Panc1 (cell line): Measurements from ENCODE around the gene NDUFB6. TPM values are rescaled to one million over a fixed set of nuclear protein-coding genes. Genes with fewer than 3 reads are reported as not detected.

ENCODE experiments used
- ATAC-seq: fragments of 200-7000 bp; cut with Tn5 transposase; 2 replicates; pipeline ENCODE4 v1.9.1; 2020; ENCODE audit warnings: mild to moderate bottlenecking, moderate library complexity
- BruUV-seq: library from RNA; stranded (reverse); fragments of 400-500 nt; replicated peaks from 2 replicates; lab custom pipeline; 2021; lab: Mats Ljungman, UMichigan
- CTCF ChIA-PET: fragments of 300-600 bp; sonication (Branson Sonifier 250); formaldehyde crosslinking; loops from one replicate; lab custom pipeline; 2022; ENCODE audit warnings: antibody characterized with exemption; lab: Charles Lee
- POLR2A ChIA-PET: fragments of 300-600 bp; sonication (Branson Sonifier 250); formaldehyde crosslinking; loops from one replicate; lab custom pipeline; 2022; ENCODE audit warnings: antibody characterized with exemption; lab: Charles Lee
- DNase-seq: peaks from one replicate; pipeline ENCODE4 v3.0.0-alpha.2; 2010; ENCODE audit warnings: low read depth, low spot score
- H3K27ac ChIP-seq: 2 replicates; pipeline ENCODE4 v1.5.1; 2011; ENCODE audit warnings: mild to moderate bottlenecking, low read length, inconsistent platforms
- H3K27me3 ChIP-seq: fragments of 200-500 bp; sonication (Bioruptor generic); 2 replicates; pipeline ENCODE4 v1.6.0; 2014; ENCODE audit warnings: low read length, inconsistent platforms; ENCODE audit not compliant: control insufficient read depth, insufficient read depth
- H3K36me3 ChIP-seq: fragments of 200-500 bp; sonication (Bioruptor generic); 2 replicates; pipeline ENCODE4 v1.5.1; 2014; ENCODE audit warnings: inconsistent platforms, mild to moderate bottlenecking, low read length, moderate library complexity; ENCODE audit not compliant: control insufficient read depth, insufficient read depth
- H3K4me1 ChIP-seq: 2 replicates; pipeline ENCODE4 v1.5.1; 2011; ENCODE audit warnings: inconsistent platforms, mild to moderate bottlenecking, low read length, moderate library complexity; ENCODE audit not compliant: control insufficient read depth, insufficient read depth
- H3K4me3 ChIP-seq, 2 experiments: 2 replicates each; pipeline ENCODE4 v1.5.1; 2011 to 2012; ENCODE audit warnings: low read depth in 2 of 2, low read length in 2 of 2, mild to moderate bottlenecking in 2 of 2, inconsistent platforms in 1 of 2, moderate library complexity in 1 of 2
- H3K9me3 ChIP-seq: fragments of 200-500 bp; sonication (Bioruptor generic); 2 replicates; pipeline ENCODE4 v1.5.1; 2014; ENCODE audit warnings: low read depth, mild to moderate bottlenecking, inconsistent platforms, low read length, moderate library complexity; ENCODE audit not compliant: control insufficient read depth, insufficient read depth
- POLR2AphosphoS5 ChIP-seq: IDR thresholded peaks from 2 replicates; pipeline ENCODE4 v1.6.1; 2012; ENCODE audit warnings: mild to moderate bottlenecking, low read depth, low read length, moderate library complexity
- REST ChIP-seq, 2 experiments: IDR thresholded peaks; 2 replicates each; pipeline ENCODE4 v1.6.1; 2011 to 2012; ENCODE audit warnings: low read depth in 2 of 2, control low read depth in 1 of 2, low read length in 1 of 2, mild to moderate bottlenecking in 1 of 2, moderate library complexity in 1 of 2; ENCODE audit not compliant: insufficient read depth in 1 of 2
- SIN3A ChIP-seq: IDR thresholded peaks from 2 replicates; pipeline ENCODE4 v1.6.1; 2012; ENCODE audit warnings: low read depth, mild to moderate bottlenecking, low read length, moderate library complexity, borderline replicate concordance; ENCODE audit not compliant: insufficient read depth
- TCF7L2 ChIP-seq: IDR thresholded peaks from 2 replicates; pipeline ENCODE4 v1.6.1; 2011; ENCODE audit warnings: mild to moderate bottlenecking, low read depth, low read length, inconsistent platforms
- in situ Hi-C: cut with HindIII; loops from 2 replicates; pipeline ENCODE4 v1.10.0; 2016; ENCODE audit warnings: low sequenced_read_pairs, low pct_unique_long_range_greater_than_20kb
- intact Hi-C: fragments of 100-400 bp; cut with micrococcal nuclease; formaldehyde crosslinking; loops from one replicate; pipeline ENCODE4 v1.10.0; 2022; ENCODE audit not compliant: unreplicated experiment
- total RNA-seq: library from RNA; stranded (reverse); gene quantifications from one replicate; pipeline ENCODE4 v1.2.1, GENCODE V29; 2021; ENCODE audit not compliant: unreplicated experiment
- TF ChIP-seq, protein P1 (sequence below): fragments of 450-650 bp; IDR thresholded peaks from 2 replicates; pipeline ENCODE4 v1.5.1; 2017; ENCODE audit warnings: mild to moderate bottlenecking

NDUFB6 gene
- total RNA-seq, 1 experiment from 2014 or later: 85.3 TPM

DNA sequence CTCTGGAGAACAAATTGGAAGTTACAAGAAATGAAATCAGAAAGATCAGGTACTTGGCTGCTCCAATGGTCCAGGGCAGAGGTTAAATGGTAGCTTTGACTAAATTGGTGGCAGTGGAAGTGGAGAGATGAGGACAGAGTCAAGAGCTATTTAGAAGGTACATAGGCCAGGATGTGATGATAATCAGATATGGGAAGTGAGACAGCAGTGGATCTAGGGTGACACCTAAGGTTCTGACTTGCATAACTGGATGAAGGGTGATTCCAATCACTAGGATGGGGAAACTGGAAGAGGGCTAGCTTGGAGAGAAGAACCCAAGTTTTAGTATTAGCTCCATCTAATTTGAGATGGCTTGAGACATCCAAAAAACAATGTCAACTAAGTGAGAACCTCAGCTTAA, 24.0 kb upstream of the NDUFB6 start:
- Histone ChIP-seq H3K27me3 (no peaks in the 10 kb centered on the region; the same call in 1 of the 2 replicates), H3K4me3 (no peak overlapping the region), H3K9me3 (no peaks in the 10 kb centered on the region), H3K36me3 (no peaks in the 10 kb centered on the region), H3K4me1 (no peaks in the 10 kb centered on the region), H3K27ac (no peak overlapping the region)
- ATAC-seq (no peak), DNase-seq (no peak)
- POLR2A ChIA-PET: interaction anchor here (0.7 kb wide), 1 partner anchor 13 kb away, joined by 8 read pairs; no protein-coding TSS in a partner anchor
- intact Hi-C loops (loop anchor here (10.0 kb wide), 1 partner anchor 108 kb away; no protein-coding TSS in a partner anchor), in situ Hi-C loops (no loop called here)
- no peak for TF ChIP-seq TCF7L2
- TF ChIP-seq POLR2AphosphoS5: no peak
- TF ChIP-seq, protein P1, sequence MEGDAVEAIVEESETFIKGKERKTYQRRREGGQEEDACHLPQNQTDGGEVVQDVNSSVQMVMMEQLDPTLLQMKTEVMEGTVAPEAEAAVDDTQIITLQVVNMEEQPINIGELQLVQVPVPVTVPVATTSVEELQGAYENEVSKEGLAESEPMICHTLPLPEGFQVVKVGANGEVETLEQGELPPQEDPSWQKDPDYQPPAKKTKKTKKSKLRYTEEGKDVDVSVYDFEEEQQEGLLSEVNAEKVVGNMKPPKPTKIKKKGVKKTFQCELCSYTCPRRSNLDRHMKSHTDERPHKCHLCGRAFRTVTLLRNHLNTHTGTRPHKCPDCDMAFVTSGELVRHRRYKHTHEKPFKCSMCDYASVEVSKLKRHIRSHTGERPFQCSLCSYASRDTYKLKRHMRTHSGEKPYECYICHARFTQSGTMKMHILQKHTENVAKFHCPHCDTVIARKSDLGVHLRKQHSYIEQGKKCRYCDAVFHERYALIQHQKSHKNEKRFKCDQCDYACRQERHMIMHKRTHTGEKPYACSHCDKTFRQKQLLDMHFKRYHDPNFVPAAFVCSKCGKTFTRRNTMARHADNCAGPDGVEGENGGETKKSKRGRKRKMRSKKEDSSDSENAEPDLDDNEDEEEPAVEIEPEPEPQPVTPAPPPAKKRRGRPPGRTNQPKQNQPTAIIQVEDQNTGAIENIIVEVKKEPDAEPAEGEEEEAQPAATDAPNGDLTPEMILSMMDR: no peak
- no peak for TF ChIP-seq REST (IDR thresholded peaks at IDR 0.05; ENCODE audit: insufficient read depth in 1 of 2, low read depth in 2 of 2, low read length in 1 of 2)
- no peak for TF ChIP-seq SIN3A
- CTCF ChIA-PET: no interaction called here
- no TSS peak for BruUV-seq

GRCh38 chr9:32596096-32596865, 23.3 kb upstream of the NDUFB6 start:
- intact Hi-C loops (loop anchor here (10.0 kb wide), 1 partner anchor 109 kb away; no protein-coding TSS in a partner anchor), in situ Hi-C loops (no loop called here)
- BruUV-seq: no TSS peak
- H3K27ac ChIP-seq: no peak overlapping the region
- H3K36me3 ChIP-seq: no peaks in the 10 kb centered on the region
- no peaks in the 10 kb centered on the region for H3K4me1 ChIP-seq
- ChIA-PET CTCF (no interaction called here), POLR2A (no interaction called here)
- no peaks in the 10 kb centered on the region; the same call in 1 of the 2 replicates for H3K27me3 ChIP-seq
- ATAC-seq (no peak), DNase-seq (no peak)
- no peaks in the 10 kb centered on the region for H3K9me3 ChIP-seq
- TF ChIP-seq SIN3A (no peak), REST (IDR thresholded peaks at IDR 0.05; ENCODE audit: insufficient read depth in 1 of 2, low read depth in 2 of 2, low read length in 1 of 2) (no peak), POLR2AphosphoS5 (no peak), TCF7L2 (no peak)
- TF ChIP-seq, protein P1: no peak
- H3K4me3 ChIP-seq: no peak overlapping the region
